RWPE2 (cell line): ENCODE data around the gene RFNG.

ENCODE experiments used
- ATAC-seq: fragments of 200-7000 bp; cut with Tn5 transposase; 3 replicates; pipeline ENCODE4 v1.9.1; 2021; ENCODE audit warnings: low read depth
- DNase-seq: peaks from one replicate; pipeline ENCODE4 v3.0.0-alpha.2; 2020; ENCODE audit warnings: low spot score
- H3K27ac ChIP-seq: fragments of 450-650 bp; 2 replicates; pipeline ENCODE4 v1.5.1; 2017; ENCODE audit warnings: mild to moderate bottlenecking; ENCODE audit not compliant: poor library complexity, severe bottlenecking
- H3K27me3 ChIP-seq: fragments of 250-450 bp; sonication (Bioruptor Pico); 2 replicates; pipeline ENCODE4 v1.5.1; 2021; ENCODE audit warnings: mild to moderate bottlenecking, moderate library complexity; ENCODE audit not compliant: insufficient read depth, poor library complexity, severe bottlenecking
- H3K36me3 ChIP-seq: fragments of 250-450 bp; sonication (Bioruptor Pico); 2 replicates; pipeline ENCODE4 v1.5.1; 2020; ENCODE audit warnings: low read depth, mild to moderate bottlenecking, moderate library complexity
- H3K4me1 ChIP-seq: fragments of 250-450 bp; sonication (Bioruptor Pico); 2 replicates; pipeline ENCODE4 v1.5.1; 2021; ENCODE audit warnings: mild to moderate bottlenecking, moderate library complexity; ENCODE audit not compliant: insufficient read depth, poor library complexity, severe bottlenecking
- H3K4me3 ChIP-seq: fragments of 250-450 bp; sonication (Bioruptor Pico); 2 replicates; pipeline ENCODE4 v1.5.1; 2021; ENCODE audit warnings: mild to moderate bottlenecking, moderate library complexity; ENCODE audit not compliant: severe bottlenecking
- H3K9me3 ChIP-seq: fragments of 250-450 bp; sonication (Bioruptor Pico); 2 replicates; pipeline ENCODE4 v1.5.1; 2021; ENCODE audit warnings: mild to moderate bottlenecking, moderate library complexity; ENCODE audit not compliant: severe bottlenecking
- CTCF ChIP-seq: fragments of 450-650 bp; IDR thresholded peaks from one replicate; pipeline ENCODE4 v1.5.1; 2017; ENCODE audit warnings: mild to moderate bottlenecking, moderate library complexity; ENCODE audit not compliant: poor library complexity, severe bottlenecking

Gene RFNG

DNA sequence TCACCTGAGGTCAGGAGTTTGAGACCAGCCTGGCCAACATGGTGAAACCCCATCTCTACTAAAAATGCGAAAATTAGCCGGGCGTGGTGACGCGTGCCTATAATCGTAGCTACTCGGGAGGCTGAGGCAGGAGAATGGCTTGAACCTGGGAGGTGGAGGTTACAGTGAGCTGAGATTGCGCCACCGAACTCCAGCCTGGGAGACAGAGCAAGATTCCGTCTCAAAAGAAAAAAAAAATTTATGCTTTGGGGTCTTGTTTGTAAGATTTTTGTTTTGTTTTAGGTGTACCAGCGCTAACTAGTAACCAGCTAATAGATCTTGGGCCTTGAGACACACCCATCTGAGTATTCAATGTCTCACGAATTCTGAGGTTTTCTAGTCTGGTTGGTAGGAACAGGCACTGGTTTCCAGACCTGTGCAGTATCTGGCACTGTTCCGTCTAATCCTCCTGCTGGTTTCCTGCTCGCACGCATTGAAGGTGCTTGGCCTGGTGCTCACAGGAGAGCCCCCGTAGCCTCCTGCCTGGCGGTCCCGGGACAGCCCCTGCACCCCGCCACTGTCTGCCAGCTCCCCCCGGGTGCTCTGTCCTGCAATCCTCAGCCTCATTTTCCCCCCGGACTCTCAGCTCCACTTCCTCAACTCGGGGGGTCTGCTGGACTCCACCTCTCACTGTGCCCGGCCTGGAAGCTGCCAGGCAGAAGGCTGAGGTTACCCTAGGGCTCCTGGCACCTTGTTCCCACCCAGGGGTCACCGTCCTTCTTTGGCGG, 24.6 kb upstream of the RFNG start:
- Histone ChIP-seq H3K4me1 (peaks cover 4% of the 10 kb centered on the region), H3K4me3 (no peak overlapping the region), H3K27me3 (no peaks in the 10 kb centered on the region), H3K36me3 (peaks cover 32% of the 10 kb centered on the region), H3K9me3 (no peaks in the 10 kb centered on the region), H3K27ac (no peak overlapping the region)
- no peak for TF ChIP-seq CTCF
- peak; percentile 33 for ATAC-seq
- no peak for DNase-seq

DNA sequence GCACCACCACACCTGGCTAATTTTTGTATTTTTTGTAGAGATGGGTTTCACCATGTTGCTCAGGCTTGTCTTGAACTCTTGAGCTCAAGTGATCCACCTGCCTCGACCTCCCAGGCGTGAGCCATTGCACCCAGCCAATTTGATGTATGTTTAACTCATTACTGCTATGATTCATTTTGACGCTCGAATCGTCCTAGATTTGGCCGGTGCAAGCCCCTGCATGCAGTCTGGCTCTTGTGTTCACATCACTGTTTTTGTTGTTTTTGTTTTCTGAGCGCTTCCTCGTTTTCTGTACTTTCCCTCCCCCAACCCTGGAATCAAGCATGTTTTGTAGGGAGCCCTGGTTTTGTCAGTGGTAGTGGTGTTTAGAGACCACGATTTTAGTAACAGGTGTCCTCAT, 21.8 kb upstream of the RFNG start:
- no peak overlapping the region for H3K27ac ChIP-seq

DNA sequence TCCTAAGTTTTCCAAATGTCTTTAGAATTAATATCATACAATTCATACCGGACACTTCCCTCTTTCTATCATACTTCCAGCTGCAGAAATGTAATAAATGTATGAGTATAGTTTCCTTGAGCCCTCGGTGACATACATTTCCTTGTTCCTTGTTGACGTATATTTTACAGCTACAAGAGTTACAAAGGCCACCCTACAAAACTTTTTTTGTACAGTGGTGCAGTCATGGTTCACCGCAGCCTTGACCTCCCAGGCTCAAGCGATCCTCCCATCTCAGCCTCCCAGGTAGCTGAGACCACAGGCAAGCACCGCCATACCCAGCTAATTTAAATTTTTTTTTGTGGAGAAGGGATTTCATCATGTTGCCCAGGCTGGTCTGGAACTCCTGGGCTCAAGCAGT, 21.2 kb upstream of the RFNG start:
- H3K27ac ChIP-seq = no peak overlapping the region
- DNase-seq (no peak), ATAC-seq (no peak)
- TF ChIP-seq CTCF = no peak
- H3K4me1 ChIP-seq = peaks cover 4% of the 10 kb centered on the region
- no peak overlapping the region for H3K4me3 ChIP-seq
- H3K9me3 ChIP-seq = no peaks in the 10 kb centered on the region
- peaks cover 3% of the 10 kb centered on the region; the same call in 1 of the 2 replicates for H3K36me3 ChIP-seq
- no peaks in the 10 kb centered on the region for H3K27me3 ChIP-seq

More for the DNA sequence above, 21.8 kb upstream of the RFNG start:
- peaks cover 9% of the 10 kb centered on the region for H3K36me3 ChIP-seq
- no peaks in the 10 kb centered on the region for H3K9me3 ChIP-seq
- H3K4me3 ChIP-seq = no peak overlapping the region
- peaks cover 4% of the 10 kb centered on the region for H3K4me1 ChIP-seq
- ATAC-seq (peak; percentile 7; the same call in 2 of the 3 replicates), DNase-seq (no peak)
- no peaks in the 10 kb centered on the region for H3K27me3 ChIP-seq
- TF ChIP-seq CTCF = no peak

DNA sequence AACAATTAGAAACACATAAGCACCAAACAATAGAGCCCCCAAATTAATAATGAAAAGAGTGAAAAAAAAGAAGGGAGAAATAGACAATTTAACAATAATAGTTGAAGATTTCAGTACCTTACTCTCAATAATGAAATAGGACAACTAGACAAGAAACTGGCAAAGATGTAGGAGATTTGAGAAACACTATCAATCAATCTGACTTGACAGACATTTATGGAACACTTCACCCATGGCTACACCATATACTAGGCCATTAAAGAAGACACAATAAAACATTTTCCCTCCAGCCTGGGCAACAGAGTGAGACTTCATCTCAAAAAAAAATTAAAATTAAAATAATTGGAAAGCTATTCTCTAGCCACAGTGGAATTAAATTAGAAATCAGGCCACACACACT, 19.0 kb upstream of the RFNG start:
- Histone ChIP-seq H3K27ac (no peak overlapping the region), H3K9me3 (no peaks in the 10 kb centered on the region), H3K4me3 (no peak overlapping the region), H3K27me3 (no peaks in the 10 kb centered on the region), H3K36me3 (no peaks in the 10 kb centered on the region), H3K4me1 (peaks cover 4% of the 10 kb centered on the region)
- ATAC-seq = no peak
- no peak for TF ChIP-seq CTCF
- no peak for DNase-seq

GRCh38 chr17:82065638-82066303, 14.2 kb upstream of the RFNG start, which contains the start of gene DUS1L:
TSS of gene DUS1L (minus strand) at chr17:82065804. CDS start at chr17:82065059, 745 bp downstream.
- no peaks in the 10 kb centered on the region for H3K9me3 ChIP-seq
- DNase-seq (no peak), ATAC-seq (peak; percentile 52)
- H3K4me1 ChIP-seq = no peaks in the 10 kb centered on the region
- TF ChIP-seq CTCF = no peak
- H3K27ac ChIP-seq = peak within 1 kb of the TSS; percentile 41
- H3K4me3 ChIP-seq = peak within 1 kb of the TSS; percentile 98
- no peaks in the 10 kb centered on the region for H3K27me3 ChIP-seq
- H3K36me3 ChIP-seq = peaks cover 35% of the 10 kb centered on the region
